Stimulated activated naive CD4-positive, alpha-beta T cell (primary cell): ENCODE data around the gene ZNF407.

Experiments
- DNase-seq, 6 experiments: peaks; one replicate each; lab custom pipeline; 2025; lab: John Stamatoyannopoulos, UW

The ZNF407 gene

DNA sequence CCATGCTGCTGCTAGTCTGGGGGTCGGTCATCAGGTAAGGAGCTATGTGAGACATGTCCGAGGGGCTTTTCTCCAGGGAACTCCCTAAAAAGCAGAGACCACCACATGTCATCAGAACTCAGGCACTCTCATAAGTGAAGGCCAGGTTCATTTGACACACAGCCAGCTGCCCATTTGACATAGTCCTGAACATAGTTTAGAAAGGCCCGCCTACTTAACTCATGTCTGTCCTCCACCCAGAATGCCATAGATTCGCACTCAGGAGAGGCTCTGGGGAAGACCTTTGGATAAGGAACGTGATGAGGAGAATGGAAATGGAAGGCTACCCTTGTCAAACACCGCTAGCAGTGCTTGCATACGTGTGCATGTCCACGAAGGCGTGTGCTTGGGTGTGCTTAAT lies 454.1 kb downstream of the ZNF407 start:
- DNase-seq, result no peak

DNA sequence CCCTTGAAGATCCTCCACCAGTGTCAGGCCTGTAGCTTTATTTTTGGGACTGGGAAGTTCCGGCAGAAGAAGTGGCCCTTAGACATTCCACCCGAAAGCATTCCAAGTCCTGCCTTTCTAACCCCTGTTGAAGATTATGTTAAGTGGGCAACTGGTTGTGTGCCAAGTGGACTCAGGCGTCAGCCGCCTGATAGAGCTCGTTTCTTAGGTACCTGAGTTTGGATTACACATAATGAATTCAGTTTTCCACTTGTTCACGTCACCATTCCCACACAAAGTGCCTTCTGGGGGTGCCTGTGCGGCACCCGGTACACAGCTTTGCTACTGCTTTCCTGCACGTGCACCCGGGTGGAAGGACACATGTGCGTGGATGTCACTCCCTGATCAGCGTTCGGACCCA lies 454.8 kb downstream of the ZNF407 start:
- DNase-seq, result no peak

GRCh38 chr18:75053028-75053629 lies 455.5 kb downstream of the ZNF407 start:
- no peak for DNase-seq

GRCh38 chr18:75054046-75054445 lies 456.4 kb downstream of the ZNF407 start:
- DNase-seq, result no peak

DNA sequence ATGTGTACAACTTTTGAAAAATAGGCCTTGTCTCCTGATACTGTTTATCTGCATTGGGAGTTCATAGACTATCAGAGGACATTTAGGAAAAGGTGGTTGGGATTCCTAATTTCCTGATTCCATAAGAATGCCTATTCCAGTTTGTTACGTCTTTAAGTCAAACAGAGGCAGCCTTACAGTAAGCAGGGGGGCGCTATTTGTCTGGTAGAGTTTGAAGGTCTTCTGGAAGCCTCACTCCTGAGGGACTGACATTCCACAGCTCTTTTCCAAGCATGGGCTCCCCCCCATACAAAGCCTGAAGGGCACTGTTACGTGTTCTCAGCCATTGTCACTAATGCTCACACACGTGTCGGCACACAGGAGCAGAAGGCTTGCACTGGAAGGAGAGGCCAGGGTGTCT lies 456.9 kb downstream of the ZNF407 start:
- DNase-seq, result no peak

DNA sequence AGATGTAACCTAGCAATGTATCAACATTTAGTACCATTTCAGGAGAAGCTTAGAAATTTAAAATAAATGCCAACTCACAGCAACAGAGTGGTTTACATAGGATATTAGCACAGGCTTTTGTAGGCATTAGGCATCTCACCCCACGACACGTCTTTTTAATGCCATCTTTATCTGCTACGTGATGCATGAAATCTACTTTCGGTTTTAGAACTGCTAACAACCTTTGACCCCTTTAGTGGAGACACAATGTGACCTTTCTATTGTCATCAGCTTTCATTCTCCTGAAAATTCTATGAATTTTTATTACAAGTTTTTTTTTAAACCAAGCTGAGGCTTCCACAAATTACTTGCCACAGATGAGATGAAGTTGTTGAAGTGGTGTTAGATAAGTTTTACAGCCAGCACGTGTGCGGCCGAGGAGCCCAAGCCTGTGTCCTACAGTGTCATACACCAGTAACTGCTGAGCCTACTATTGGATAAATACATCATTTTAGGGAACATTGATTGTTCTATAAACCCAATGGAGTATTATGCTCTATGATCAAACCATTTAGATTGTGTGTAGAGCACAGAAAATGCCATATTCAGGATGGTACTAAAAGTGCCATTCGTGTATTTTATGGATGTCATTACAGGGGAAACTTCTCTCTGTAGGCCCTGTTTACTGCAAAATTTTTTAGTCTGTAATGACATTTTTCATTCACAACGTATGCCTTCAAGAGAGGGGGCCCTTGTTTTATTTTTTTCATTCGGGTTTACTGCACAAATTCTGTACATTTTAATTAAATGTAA lies 459.7 kb downstream of the ZNF407 start:
- no peak for DNase-seq

GRCh38 chr18:75060185-75060584 lies 462.5 kb downstream of the ZNF407 start:
- no peak for DNase-seq

DNA sequence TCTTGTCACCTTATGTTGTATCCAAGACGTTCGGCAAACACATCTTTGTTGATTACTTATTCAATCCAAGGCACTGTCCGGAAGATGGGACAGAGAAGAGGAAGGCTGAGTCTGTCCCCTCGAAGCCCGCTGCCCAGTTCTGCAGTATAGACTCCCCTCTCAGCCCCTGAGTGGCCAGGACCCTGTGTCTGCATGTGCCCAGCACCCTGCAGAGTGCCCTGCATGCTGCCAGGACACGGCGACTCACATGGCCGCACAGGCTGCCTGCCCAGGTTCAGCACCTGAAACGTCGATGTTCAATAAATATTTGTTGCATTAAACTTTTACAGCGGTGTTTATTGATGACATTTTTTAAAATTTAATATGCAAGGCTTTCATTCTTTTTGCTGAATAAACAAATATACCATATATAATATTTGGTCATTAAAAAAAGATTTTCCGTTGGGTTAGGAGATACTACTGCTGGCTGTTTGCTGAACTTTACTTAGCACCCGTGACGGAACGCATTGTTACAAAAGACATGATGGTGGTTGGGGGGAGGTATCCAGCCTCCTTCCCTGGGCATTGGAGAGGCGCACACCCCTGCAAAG lies 464.7 kb downstream of the ZNF407 start:
- DNase-seq, result no peak

- no peak for DNase-seq
These were observed 465.5 kb downstream of the ZNF407 start for GRCh38 chr18:75063196-75063595.

- DNase-seq, result no peak
These were observed 466.2 kb downstream of the ZNF407 start for GRCh38 chr18:75063615-75064512.

DNA sequence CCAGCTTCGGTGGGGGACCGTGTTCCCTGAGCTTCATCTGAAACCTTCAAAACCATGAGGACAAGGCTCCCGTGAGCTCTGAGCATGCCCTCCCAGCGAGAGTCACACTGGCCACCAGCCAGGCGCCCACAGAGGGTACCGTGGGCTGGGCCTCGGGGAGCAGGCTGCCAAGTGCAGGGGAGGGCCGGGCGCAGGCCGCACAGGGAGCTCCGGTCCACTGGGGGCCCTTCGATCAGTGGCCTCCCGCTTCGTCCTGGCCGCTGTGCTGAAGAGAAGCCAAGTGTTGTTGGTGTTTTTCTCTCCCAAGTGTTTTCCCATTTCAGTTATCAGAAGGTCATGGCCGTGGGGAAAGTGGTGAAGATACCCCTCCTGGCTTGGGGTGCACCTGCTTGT lies 466.8 kb downstream of the ZNF407 start:
- no peak for DNase-seq

GRCh38 chr18:75065251-75066000 lies 467.8 kb downstream of the ZNF407 start:
- no peak for DNase-seq

GRCh38 chr18:75066021-75066880 lies 468.6 kb downstream of the ZNF407 start:
- no peak for DNase-seq

GRCh38 chr18:75066936-75067335 lies 469.3 kb downstream of the ZNF407 start:
- no peak for DNase-seq

DNA sequence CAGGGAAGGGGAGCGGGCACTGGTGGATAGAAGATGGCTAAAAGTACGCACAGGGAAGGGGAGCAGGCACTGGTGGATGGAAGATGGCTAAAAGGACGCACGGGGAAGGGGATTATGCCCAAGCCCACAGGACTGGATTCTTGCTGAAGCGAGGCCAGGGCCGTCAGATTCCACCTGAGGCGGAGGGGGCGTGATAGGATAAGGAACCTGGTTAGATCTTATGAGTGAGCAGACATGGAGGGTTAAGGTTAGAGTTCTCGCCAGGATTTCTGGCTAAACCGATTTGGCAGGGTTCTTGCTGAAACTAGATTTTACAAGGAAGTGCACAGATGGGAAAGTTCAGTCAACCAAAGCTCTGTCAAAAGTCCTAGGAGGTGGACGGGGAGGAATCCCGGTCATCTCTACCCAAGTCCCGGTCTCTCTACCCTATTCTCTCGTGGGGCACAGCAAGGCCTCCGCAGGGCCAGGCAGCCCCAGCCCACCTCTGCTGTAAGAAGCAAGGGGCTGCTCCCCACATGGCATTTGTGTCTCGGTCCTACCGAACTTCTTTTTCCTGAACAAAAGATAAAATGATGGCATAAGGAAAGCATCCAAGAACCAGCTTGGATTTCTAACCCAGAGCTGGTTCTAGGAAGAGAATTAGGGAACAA lies 470.5 kb downstream of the ZNF407 start:
- DNase-seq, result no peak

DNA sequence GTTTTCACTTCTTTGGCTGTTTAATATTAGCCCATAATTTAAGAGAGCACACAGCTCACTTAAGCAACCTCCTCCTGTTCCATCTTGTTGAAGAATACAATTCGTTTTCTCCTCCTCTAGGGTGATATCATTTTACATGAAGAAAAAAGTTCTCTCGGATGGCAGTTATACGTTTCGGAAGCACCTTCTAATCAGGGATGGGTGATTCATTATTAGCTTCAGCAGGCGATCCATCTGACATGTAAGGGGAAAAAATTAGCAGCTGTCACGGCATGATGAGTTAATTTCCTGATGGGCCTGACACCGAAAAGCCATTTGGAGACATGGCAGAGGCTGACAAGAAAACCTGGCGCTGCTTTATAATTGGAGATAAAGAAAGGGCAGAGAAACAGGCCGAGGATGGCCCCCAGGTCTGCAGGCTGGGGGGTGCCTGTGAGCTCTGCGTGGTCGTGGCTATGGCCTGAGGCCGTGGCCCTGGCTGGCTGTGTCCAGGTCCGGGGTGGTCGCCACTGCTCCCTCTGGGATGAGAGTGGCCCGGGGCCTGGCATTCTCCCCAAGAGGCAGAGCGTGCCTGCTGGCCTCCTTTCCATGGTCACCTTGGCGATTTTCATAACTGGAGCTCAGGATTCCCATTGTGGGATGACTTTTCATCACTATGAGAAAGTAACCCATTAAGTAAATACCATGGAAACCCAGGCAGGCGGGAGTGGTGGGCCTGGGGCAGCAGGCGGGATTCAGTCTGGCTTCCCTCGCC lies 471.2 kb downstream of the ZNF407 start:
- no peak for DNase-seq

DNA sequence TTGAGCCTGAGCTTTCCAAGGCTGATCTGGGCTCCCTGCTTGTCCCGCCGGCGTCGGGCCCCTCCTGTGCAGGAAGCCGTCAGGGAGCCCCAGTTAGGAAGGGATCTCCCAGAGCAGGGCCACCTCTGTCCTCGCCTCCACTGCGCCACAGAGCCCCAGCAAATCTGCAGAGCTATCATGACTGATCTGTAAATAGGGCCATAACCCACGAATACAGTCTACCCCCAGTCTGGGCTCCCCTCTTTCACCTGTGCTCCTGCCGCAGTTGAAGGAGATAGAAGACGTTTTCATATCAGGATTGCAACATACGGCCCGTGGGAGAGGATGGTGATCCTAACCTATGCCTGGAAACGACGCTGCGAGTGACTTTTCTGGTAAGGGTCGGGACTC lies 472.6 kb downstream of the ZNF407 start:
- no peak for DNase-seq

- peak; percentile 29 to 86 (median 60) for DNase-seq
These were observed 473.2 kb downstream of the ZNF407 start for GRCh38 chr18:75070625-75071483.

- no peak for DNase-seq
These were observed 473.8 kb downstream of the ZNF407 start for GRCh38 chr18:75071484-75071785.
